Measurements from ENCODE around the gene ARL4C.

- TF ChIP-seq CTCF (IDR thresholded peaks at IDR 0.05): no peak
- TF ChIP-seq POLR2A (IDR thresholded peaks at IDR 0.05): no peak
Observed at GRCh38 chr2:234469251-234469845, 27.5 kb downstream of the ARL4C start.

All from adrenal gland (tissue), 5 donors.